Sigmoid colon (tissue), 7 donors: ENCODE data around the gene CDH23. TPM values are rescaled to one million over a fixed set of nuclear protein-coding genes. Genes with fewer than 3 reads are reported as not detected.

Experiments used
- DNase-seq: peaks from one replicate; pipeline ENCODE4 v3.0.0-alpha.2; 2019
- H3K27ac ChIP-seq, 4 donors: fragments of 200-600 bp; sonication (generic); one replicate each; pipeline ENCODE4 v1.5.1; 2016 to 2019; ENCODE audit warnings: mild to moderate bottlenecking in 1 of 4
- H3K27me3 ChIP-seq, 3 donors: fragments of 200-600 bp; sonication (generic); one replicate each; pipeline ENCODE4 v1.5.1; 2019; ENCODE audit warnings: mild to moderate bottlenecking in 1 of 3
- H3K36me3 ChIP-seq, 4 donors: fragments of 200-600 bp; sonication (generic); one replicate each; pipeline ENCODE4 v1.5.1; 2016 to 2019
- H3K4me1 ChIP-seq, 4 donors: fragments of 200-600 bp; sonication (generic); one replicate each; pipeline ENCODE4 v1.5.1; 2017 to 2019
- H3K4me3 ChIP-seq, 4 donors: fragments of 200-600 bp; sonication (generic); one replicate each; pipeline ENCODE4 v1.5.1; 2017 to 2019; ENCODE audit warnings: mild to moderate bottlenecking in 2 of 4, moderate library complexity in 1 of 4
- H3K9me3 ChIP-seq, 4 donors: fragments of 200-600 bp in 3 of 4; sonication (generic) in 3 of 4; one replicate each; pipeline versions ENCODE4 v1.5.1 to v1.6.1; 2013 to 2019
- EP300 ChIP-seq, 4 donors: sonication (generic); formaldehyde crosslinking; IDR thresholded peaks; one replicate each; pipeline ENCODE4 v1.6.1; 2017; ENCODE audit warnings: antibody characterized with exemption in 4 of 4
- POLR2A ChIP-seq, 2 donors: fragments of 450-650 bp; IDR thresholded peaks; one replicate each; pipeline ENCODE4 v1.6.1; 2016; ENCODE audit warnings: antibody characterized with exemption in 2 of 2, mild to moderate bottlenecking in 2 of 2, moderate library complexity in 2 of 2
- POLR2AphosphoS5 ChIP-seq, 4 donors: sonication (generic); formaldehyde crosslinking; IDR thresholded peaks; one replicate each; pipeline ENCODE4 v1.6.1; 2017; ENCODE audit warnings: antibody characterized with exemption in 4 of 4
- WGBS, 2 donors: extraction: QIAGEN DNeasy Blood & Tissue Kit; methylation state at CpG; one replicate each; pipeline ENCODE4 v1.1.7; 2013; 5-methylcytosine and 5-hydroxymethylcytosine counted together
- intact Hi-C: fragments of 100-400 bp; cut with DNase I; formaldehyde crosslinking; loops from one replicate; pipeline ENCODE4 v1.15.1; 2023
- polyA plus RNA-seq, 3 donors: library from polyadenylated mRNA; stranded (reverse); fragments of 200-250 nt; gene quantifications; one replicate each; pipeline ENCODE4 v1.2.3, GENCODE V29; 2013
- total RNA-seq, 4 donors: library from RNA; depleted of rRNA; stranded (reverse); fragments of >200 nt; gene quantifications; one replicate each; pipeline ENCODE4 v1.1.0, GENCODE V29; 2016
- TF ChIP-seq, protein P1 (sequence below), 4 experiments: fragments of 450-650 bp in 3 of 4; fragments of 200-600 bp in 1 of 4; IDR thresholded peaks; one replicate each; pipeline ENCODE4 v1.5.1; 2016 to 2019; ENCODE audit warnings: antibody characterized with exemption in 4 of 4, mild to moderate bottlenecking in 3 of 4, moderate library complexity in 2 of 4
- donor health status: healthy with polysubstance abuse.
- donor health status: Bipolar disorder and iron deficiency.
- donor health status: healthy.

The CDH23 gene
- total and polyA plus RNA-seq, 7 donors: 1.5 to 7.2 (median 3.0) TPM

DNA sequence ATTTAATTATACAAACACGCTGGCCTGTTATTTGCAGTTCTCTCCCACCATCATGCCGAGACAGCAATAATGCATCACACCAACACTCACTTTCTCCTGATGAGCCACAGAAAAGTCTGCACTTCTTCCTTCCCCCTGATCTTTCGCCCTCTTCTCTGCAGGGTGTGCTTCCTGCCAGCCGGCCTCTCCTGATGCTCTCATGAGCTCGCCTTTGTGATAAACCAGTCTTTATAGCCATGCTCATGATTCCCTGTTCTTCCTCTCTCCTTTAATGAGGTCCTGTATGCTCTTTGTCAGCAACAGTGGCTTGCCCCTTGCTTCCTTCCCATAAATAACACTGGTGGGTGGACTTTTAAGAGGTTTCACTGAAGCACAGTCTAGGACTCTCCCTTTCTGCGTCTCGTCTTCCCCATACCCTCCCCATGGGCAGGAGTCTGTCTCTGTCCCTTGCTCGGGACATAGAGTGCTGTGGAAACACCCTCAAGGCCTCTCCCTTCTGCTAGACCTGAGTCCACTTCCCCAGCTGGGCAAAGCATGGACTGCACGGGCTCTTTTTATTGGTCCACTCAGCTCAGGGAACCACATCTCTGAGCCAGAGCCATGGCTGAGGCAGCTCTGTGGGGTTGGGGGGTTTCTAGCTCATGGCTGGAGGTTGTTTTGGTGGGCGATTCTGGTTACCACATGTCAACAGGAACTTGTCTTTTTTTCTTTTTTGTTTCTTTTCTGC, 189.0 kb downstream of the CDH23 start:
- H3K27ac ChIP-seq: no peak overlapping the region
- TF ChIP-seq EP300 (IDR thresholded peaks at IDR 0.05) (no peak), POLR2A (IDR thresholded peaks at IDR 0.05) (no peak), POLR2AphosphoS5 (IDR thresholded peaks at IDR 0.05) (no peak)
- TF ChIP-seq, protein P1, sequence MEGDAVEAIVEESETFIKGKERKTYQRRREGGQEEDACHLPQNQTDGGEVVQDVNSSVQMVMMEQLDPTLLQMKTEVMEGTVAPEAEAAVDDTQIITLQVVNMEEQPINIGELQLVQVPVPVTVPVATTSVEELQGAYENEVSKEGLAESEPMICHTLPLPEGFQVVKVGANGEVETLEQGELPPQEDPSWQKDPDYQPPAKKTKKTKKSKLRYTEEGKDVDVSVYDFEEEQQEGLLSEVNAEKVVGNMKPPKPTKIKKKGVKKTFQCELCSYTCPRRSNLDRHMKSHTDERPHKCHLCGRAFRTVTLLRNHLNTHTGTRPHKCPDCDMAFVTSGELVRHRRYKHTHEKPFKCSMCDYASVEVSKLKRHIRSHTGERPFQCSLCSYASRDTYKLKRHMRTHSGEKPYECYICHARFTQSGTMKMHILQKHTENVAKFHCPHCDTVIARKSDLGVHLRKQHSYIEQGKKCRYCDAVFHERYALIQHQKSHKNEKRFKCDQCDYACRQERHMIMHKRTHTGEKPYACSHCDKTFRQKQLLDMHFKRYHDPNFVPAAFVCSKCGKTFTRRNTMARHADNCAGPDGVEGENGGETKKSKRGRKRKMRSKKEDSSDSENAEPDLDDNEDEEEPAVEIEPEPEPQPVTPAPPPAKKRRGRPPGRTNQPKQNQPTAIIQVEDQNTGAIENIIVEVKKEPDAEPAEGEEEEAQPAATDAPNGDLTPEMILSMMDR (IDR thresholded peaks at IDR 0.05): no peak
- no peak for DNase-seq
- no peaks in the 10 kb centered on the region for H3K4me1 ChIP-seq
- 59 to 68% methylated on average over 10 of the region's 10 CpGs for WGBS, 2 donors
- intact Hi-C loops: no loop called here
- peaks cover 0 to 10% (median 0%) of the 10 kb centered on the region in 3 donors for H3K27me3 ChIP-seq
- H3K9me3 ChIP-seq: no peaks in the 10 kb centered on the region
- H3K36me3 ChIP-seq: no peaks in the 10 kb centered on the region
- H3K4me3 ChIP-seq: no peak overlapping the region

DNA sequence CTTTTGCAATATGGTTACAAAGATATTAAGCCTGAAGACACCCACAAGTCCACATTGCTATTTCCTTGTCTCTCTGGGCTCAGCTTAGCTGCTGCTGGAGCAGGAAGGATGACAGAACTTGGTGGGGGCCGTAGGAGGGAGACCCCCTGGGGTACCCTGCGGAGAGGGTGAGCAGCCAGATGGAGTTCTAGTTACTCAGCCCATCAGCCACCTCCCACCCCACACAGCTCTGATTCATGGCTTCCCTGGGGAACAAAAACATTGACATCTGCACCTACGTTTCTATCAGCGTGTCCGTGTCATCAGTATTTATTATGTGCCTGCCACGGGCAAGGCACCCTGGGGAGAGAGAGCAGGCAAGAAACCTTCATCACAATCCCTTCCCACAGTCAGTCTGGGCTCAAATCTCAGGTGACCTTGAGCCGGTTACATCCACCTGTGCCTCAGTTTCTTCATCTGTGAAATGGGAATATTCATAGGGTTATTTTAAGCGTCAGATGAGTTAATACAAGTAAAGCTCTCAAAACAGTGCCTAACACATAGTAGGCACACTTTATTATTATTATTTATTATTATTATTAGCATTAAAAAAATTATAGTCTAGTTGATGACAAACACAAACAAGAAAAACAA, 191.3 kb downstream of the CDH23 start:
- no peak overlapping the region for H3K4me3 ChIP-seq
- TF ChIP-seq, protein P1 (IDR thresholded peaks at IDR 0.05): no peak
- TF ChIP-seq POLR2AphosphoS5 (IDR thresholded peaks at IDR 0.05): no peak
- no peak for TF ChIP-seq POLR2A (IDR thresholded peaks at IDR 0.05)
- no peak for TF ChIP-seq EP300 (IDR thresholded peaks at IDR 0.05)
- 76 to 81% methylated on average over 8 of the region's 8 CpGs for WGBS, 2 donors
- DNase-seq: no peak
- H3K36me3 ChIP-seq: no peaks in the 10 kb centered on the region
- peaks cover 0 to 10% (median 0%) of the 10 kb centered on the region in 3 donors for H3K27me3 ChIP-seq
- no peak overlapping the region for H3K27ac ChIP-seq
- no peaks in the 10 kb centered on the region for H3K9me3 ChIP-seq
- H3K4me1 ChIP-seq: no peaks in the 10 kb centered on the region
- intact Hi-C loops: no loop called here

DNA sequence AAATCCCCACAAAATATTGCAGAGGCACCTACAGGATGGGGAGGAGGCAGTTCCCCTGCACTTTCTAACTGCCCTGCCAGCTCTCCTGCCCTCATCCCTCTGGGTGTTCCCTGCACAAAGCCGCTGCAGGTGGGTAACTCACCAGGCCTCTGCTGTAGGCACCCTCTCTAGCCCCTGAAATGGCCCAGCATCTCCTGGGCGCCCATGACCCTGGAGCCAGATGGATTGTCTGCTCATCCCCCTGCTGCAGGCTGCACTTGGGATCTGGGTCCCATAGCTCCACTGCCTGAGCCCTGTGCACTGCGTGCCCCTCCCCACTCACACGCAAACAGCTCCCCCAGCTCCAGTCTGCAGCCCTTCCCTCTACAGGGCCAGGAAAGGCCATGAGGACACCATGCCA, 192.0 kb downstream of the CDH23 start:
- no peaks in the 10 kb centered on the region for H3K4me1 ChIP-seq
- WGBS, 2 donors: 89 to 92% methylated on average over 4 of the region's 4 CpGs
- H3K36me3 ChIP-seq: no peaks in the 10 kb centered on the region
- no peak for TF ChIP-seq POLR2AphosphoS5 (IDR thresholded peaks at IDR 0.05)
- no peak for TF ChIP-seq EP300 (IDR thresholded peaks at IDR 0.05)
- no peak for TF ChIP-seq POLR2A (IDR thresholded peaks at IDR 0.05)
- TF ChIP-seq, protein P1 (IDR thresholded peaks at IDR 0.05): no peak
- no peak overlapping the region for H3K27ac ChIP-seq
- no peak for DNase-seq
- no peaks in the 10 kb centered on the region for H3K9me3 ChIP-seq
- intact Hi-C loops: no loop called here
- peaks cover 0 to 10% (median 0%) of the 10 kb centered on the region in 3 donors for H3K27me3 ChIP-seq
- H3K4me3 ChIP-seq: no peak overlapping the region

DNA sequence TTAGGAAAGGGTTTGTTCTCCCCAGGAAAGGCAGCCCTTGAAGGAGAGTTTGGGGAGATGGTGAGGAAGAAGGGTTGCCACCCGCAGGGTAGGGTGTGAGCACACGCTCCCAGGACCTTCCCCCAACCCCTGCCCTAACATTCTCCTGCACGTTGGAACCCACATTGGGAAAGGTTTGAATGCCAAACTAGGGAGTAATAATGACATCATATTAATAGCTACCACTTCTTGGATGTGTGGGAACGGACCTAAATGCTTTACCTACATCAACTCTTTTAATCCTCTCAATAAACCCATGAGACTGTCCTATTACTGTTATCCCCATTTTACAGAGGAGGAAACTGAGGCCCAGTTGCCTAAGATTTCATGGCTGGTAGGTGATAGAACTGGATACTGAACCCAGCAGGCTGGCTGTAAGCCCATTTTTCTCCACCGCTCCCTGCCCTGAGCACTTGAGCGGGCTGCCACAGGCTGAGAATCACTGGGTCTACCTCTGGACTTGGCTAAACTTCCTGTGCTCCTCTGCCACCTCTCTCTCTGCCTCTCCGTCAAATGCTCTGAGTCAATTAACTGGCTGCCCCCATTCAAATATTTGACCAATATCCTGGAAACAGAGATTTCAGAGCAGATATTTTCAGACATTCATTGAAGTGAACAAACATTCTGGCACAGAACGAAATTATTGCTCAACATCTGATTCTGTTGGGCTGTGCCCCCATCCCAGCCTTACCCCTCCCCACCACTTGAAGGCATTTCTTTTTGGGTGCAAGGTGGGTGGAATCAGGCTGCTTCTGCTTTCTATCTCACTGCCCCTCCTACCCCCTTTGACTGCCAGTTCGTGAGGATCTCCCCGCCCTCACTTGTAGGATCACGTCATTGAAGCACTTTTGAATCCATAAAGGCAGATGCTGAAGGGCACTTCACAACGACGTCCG, 193.2 kb downstream of the CDH23 start:
- 46 to 66% methylated on average over 14 of the region's 14 CpGs for WGBS, 2 donors
- intact Hi-C loops: loop anchor here (10.0 kb wide), 1 partner anchor 185 kb away; the partner anchor contains the start of gene VSIR
- DNase-seq: no peak

More for the DNA sequence above, 193.2 kb downstream of the CDH23 start:
- TF ChIP-seq EP300 (IDR thresholded peaks at IDR 0.05) (no peak), POLR2A (IDR thresholded peaks at IDR 0.05) (no peak), POLR2AphosphoS5 (IDR thresholded peaks at IDR 0.05) (no peak)
- TF ChIP-seq, protein P1 (IDR thresholded peaks at IDR 0.05): no peak
- H3K4me3 ChIP-seq: no peak overlapping the region
- H3K4me1 ChIP-seq: no peaks in the 10 kb centered on the region
- no peaks in the 10 kb centered on the region for H3K36me3 ChIP-seq
- no peaks in the 10 kb centered on the region for H3K9me3 ChIP-seq
- peaks cover 0 to 10% (median 0%) of the 10 kb centered on the region in 3 donors for H3K27me3 ChIP-seq
- H3K27ac ChIP-seq: no peak overlapping the region
